Transverse colon (tissue), 3 donors: Measurements from ENCODE around the gene ARHGAP24.

Experiments
- EP300 ChIP-seq: sonication (generic); formaldehyde crosslinking; IDR thresholded peaks from one replicate; pipeline ENCODE4 v1.6.1; 2017; ENCODE audit warnings: antibody characterized with exemption, low read depth
- POLR2AphosphoS5 ChIP-seq, 3 donors: sonication (generic); formaldehyde crosslinking; IDR thresholded peaks; one replicate each; pipeline ENCODE4 v1.6.1; 2016; ENCODE audit warnings: antibody characterized with exemption in 3 of 3

DNA sequence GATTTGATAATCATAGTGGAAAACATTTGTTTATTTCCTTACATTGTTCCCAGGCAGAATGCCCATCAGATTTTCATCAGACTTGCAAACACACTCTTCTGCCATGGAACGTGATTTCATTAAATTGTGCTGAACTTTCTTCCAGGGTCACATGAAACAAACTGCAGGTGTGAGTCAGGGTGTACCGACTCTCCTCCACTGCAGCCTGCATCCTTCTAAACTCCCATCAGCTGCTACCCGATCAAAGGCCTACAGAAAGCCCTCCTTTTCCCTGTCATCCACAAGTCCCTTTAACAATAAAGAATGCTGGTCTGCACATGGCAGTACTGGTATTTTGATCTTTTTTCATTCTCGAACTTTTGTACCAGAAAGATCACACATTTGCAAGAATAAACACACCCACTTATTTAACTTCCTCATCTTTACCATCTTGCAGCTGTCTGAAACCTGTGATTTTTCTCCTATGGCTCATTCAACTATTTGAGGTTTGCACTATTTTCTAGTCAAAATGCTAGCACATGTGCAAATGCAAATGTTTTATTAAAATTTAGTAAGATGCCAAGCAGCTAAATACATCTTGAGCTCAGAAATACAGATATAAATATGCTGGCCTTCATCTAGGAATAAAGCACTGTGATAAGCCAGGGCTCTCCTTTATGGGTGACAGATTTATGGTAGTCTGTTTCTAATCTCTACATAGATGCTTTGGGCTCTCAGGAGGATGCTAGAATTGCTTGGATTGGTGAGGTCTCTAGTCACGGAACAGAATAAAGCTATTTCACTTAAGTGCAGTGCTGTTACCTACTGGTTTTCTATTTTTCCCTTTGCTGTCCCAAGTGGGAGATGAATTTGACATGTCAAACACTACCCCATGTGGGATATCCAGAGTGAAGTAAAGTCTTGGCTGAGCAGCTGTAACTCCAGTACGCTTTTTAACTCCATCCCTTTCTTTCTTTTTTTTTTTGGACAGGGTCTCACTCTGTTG is 25.8 kb upstream of the ARHGAP24 start:
- TF ChIP-seq EP300 = no peak
- no peak for TF ChIP-seq POLR2AphosphoS5 (IDR thresholded peaks at IDR 0.05)
